ENCODE data around the gene ZMYND10.
A peak's percentile ranks its signal among the peaks of the same experiment; 100 is the strongest.

The ZMYND10 gene

DNA sequence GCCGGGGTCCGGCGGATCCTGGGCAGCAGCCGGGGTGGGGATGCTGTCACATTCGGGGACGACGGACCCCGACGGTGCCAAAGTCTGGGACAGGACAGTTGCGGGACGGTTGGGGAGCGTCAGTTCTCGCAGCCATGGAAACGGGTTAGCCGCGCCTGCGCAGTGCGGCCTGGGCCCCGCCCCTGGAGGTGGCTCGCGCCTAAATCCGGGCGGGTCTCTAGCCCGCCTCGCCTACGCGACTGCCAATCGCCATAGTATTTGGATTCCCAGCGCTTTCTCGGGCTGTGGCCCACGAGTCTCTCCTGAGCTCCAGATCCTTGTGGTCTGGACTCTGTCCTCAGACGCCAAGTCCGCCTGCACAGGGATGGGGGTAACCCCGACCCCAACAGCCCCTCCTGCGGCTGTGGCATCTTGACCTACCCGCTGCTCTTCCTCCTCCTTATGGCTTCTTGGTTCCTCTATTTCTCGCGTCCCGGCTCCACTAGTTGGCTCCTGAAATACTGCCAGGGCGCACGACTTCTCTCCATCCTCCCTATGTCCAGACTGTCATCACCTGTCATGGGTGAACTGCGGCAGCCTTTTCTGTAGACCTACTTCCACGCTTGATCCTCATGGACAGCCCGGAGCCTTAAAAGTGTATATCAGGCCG, at the start of gene ZMYND10:
Gene ZMYND10 (minus strand): TSS at position 147 of the 649 bp plus-strand sequence. CDS start 153 bp downstream, outside the sequence.
- peak; percentile 85 for DNase-seq (ENCODE audit: low spot score)
- TF ChIP-seq, protein P1, sequence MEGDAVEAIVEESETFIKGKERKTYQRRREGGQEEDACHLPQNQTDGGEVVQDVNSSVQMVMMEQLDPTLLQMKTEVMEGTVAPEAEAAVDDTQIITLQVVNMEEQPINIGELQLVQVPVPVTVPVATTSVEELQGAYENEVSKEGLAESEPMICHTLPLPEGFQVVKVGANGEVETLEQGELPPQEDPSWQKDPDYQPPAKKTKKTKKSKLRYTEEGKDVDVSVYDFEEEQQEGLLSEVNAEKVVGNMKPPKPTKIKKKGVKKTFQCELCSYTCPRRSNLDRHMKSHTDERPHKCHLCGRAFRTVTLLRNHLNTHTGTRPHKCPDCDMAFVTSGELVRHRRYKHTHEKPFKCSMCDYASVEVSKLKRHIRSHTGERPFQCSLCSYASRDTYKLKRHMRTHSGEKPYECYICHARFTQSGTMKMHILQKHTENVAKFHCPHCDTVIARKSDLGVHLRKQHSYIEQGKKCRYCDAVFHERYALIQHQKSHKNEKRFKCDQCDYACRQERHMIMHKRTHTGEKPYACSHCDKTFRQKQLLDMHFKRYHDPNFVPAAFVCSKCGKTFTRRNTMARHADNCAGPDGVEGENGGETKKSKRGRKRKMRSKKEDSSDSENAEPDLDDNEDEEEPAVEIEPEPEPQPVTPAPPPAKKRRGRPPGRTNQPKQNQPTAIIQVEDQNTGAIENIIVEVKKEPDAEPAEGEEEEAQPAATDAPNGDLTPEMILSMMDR (IDR thresholded peaks at IDR 0.05; ENCODE audit: extremely low read depth, missing control alignments): no peak

DNA sequence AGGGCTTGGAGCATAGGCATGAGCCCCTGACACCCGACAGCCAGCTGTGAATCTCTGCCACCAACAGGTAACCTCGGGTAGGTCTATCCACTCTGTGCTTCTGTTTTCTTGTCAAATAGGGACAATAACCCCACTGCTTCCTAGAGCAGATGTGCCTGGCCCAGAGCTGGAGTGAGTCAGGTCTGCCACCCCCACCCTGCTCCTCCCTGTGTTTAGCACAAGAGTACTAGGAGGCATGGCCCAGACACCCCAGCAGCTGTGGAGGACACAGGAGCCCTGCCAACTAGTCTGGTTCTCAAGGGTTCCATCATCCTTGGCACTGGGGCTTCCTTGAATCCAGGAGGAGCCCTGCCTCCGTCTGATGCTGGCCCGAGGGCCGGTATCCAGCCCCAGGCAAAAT, 47.5 kb upstream of the ZMYND10 start:
- TF ChIP-seq, protein P1 (IDR thresholded peaks at IDR 0.05; ENCODE audit: extremely low read depth, missing control alignments): no peak
- DNase-seq (ENCODE audit: low spot score): no peak

DNA sequence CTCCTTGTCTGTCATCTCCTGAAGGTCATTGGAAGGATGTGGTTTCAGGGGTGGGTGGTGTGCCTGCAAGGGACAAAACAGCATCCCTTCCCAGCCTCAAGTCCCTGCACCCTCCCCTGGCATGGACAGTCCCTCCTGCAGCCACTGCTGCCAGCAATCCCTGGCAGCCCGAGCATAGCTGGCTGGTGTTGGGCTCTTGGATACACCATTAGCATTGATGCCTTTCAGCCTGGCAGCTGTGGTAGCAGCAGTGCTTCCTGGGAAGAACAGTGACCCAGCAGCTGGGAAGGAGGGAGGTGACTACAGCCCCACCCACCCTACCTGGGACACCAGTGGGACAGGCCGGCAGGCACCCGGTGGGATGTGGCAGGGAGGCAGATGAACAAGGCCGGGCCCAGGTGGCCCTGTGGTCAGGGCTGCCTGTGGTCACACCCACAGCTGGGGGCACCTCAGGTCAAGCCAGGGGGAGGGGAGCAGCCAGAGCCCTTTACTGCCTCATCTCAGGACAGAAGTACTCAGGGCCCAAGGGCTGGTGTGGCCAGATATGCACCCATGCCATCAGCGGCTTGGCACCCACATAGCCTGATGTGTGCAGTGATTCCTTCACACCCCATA, 46.7 kb upstream of the ZMYND10 start:
- DNase-seq (ENCODE audit: low spot score): no peak

DNA sequence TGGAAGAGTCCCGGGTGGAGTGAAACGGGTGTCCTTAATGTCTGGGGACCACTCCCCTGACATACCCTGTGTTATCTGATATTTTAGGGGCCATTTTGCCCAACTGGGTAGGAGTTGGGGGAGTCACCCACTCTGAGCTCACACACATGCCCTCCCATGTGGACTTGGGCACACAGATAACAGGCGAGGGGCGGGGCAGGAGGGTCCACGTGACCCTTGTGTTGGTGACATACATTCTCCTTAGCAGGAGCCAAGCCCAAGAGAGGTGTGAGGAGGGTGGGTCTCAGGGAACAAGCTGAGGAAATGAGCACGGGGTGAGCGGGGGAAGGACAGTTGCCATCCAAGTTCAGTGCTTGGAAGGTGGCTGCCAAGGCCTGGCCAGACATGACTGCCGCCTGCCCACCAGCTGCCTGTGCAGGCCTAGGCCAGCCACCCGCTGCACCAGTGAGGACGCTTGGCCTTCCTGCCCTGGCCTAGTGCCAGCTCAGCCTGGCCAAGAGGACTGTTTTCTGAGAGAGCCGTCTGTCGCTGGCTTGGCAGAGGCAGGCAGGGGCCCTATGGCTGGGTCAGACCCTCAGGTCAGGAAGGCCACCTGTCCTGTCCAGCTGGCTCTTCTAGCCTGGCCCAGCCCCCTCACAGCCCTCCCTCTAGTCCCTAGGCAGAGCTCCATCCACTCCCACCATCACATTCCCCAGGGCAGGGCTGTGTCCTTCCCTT, 45.1 kb upstream of the ZMYND10 start:
- DNase-seq (ENCODE audit: low spot score): no peak

More for the DNA sequence above, 46.7 kb upstream of the ZMYND10 start:
- TF ChIP-seq, protein P1 (IDR thresholded peaks at IDR 0.05; ENCODE audit: extremely low read depth, missing control alignments): no peak

DNA sequence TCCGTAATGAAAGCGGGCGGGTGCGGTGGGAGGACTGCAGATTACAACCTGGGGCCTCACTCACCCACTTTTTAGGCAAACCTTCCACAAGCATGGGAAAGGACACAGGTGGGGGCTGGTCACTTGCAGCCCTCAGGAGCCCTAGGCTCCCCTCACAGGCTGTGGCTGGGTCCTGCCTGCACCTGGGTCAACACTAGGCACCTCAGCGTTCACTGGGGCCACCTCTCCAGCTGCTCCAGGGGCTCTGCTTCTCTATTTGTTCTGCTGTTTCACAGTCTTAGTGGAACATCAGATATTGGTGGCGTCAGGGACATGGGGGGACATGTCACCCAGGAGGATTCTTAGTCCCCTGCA, 43.9 kb upstream of the ZMYND10 start:
- DNase-seq (ENCODE audit: low spot score): no peak
- TF ChIP-seq, protein P1 (IDR thresholded peaks at IDR 0.05; ENCODE audit: extremely low read depth, missing control alignments): no peak

More for the DNA sequence above, 45.1 kb upstream of the ZMYND10 start:
- TF ChIP-seq, protein P1 (IDR thresholded peaks at IDR 0.05; ENCODE audit: extremely low read depth, missing control alignments): no peak

DNA sequence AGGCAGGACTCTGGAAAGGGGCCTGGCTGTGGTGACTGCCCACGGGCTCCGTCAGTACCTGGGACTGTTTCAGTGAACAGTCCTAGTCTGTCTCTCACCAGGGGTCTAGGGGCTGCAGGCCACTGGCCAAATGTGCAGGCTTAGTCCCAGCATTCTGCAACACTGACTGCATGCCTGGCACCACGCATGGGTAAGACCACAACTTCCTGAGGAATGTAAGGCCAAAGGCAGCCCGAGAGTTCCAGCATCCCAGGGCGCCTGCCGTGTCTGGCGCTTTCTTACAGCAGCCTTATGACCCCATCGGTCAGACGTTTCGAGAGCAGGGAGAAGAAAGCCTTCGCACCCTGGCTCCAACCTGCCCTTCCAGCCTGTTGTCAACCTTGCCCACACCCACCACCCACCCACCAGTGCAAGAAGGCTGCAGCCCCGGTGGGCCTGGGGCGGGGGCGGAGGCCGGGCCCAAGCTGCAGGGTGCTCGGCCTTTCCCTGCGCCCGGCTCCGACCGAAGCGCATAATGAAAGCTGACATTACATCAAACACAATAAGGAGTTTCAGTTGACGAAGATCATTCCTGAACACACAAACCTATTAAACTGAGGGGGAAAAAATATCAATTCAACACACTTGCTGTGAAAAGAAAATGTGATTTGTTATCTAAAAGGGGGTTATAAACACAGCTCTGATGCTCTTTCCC, 43.3 kb upstream of the ZMYND10 start:
- TF ChIP-seq, protein P1 (IDR thresholded peaks at IDR 0.05; ENCODE audit: extremely low read depth, missing control alignments): no peak
- no peak for DNase-seq (ENCODE audit: low spot score)

Measured in GM20000 (cell line).